Amniotic epithelial cell (primary cell): ENCODE measurements around the gene KCNC4.

ENCODE experiments used
- DNase-seq: peaks from one replicate; pipeline ENCODE4 v3.0.0-alpha.2; 2010; ENCODE audit warnings: low read depth

The KCNC4 gene

GRCh38 chr1:110254604-110255391 lies 44.7 kb downstream of the KCNC4 start:
- DNase-seq, result no peak

- DNase-seq, result no peak
Observed at GRCh38 chr1:110255392-110255787, 45.3 kb downstream of the KCNC4 start.

GRCh38 chr1:110258734-110259133 lies 48.6 kb downstream of the KCNC4 start:
- DNase-seq, result no peak

- DNase-seq, result no peak
Observed at GRCh38 chr1:110259770-110260169, 49.7 kb downstream of the KCNC4 start.
